D721Med (cell line): ENCODE results near the gene TMEM121B.

ENCODE experiments used
- DNase-seq: peaks from one replicate; pipeline ENCODE4 v3.0.0; 2011; ENCODE audit warnings: low spot score; ENCODE audit not compliant: insufficient read length
- FAIRE-seq: peaks from 2 replicates; lab custom pipeline; 2011; peaks lifted over from hg19 to GRCh38; lab: Jason Lieb, UNC
- CTCF ChIP-seq: IDR thresholded peaks from 2 replicates; pipeline ENCODE4 v1.5.1; 2012; ENCODE audit warnings: mild to moderate bottlenecking, control low read depth; ENCODE audit not compliant: insufficient read depth; ENCODE audit errors: missing control alignments

The TMEM121B gene

DNA sequence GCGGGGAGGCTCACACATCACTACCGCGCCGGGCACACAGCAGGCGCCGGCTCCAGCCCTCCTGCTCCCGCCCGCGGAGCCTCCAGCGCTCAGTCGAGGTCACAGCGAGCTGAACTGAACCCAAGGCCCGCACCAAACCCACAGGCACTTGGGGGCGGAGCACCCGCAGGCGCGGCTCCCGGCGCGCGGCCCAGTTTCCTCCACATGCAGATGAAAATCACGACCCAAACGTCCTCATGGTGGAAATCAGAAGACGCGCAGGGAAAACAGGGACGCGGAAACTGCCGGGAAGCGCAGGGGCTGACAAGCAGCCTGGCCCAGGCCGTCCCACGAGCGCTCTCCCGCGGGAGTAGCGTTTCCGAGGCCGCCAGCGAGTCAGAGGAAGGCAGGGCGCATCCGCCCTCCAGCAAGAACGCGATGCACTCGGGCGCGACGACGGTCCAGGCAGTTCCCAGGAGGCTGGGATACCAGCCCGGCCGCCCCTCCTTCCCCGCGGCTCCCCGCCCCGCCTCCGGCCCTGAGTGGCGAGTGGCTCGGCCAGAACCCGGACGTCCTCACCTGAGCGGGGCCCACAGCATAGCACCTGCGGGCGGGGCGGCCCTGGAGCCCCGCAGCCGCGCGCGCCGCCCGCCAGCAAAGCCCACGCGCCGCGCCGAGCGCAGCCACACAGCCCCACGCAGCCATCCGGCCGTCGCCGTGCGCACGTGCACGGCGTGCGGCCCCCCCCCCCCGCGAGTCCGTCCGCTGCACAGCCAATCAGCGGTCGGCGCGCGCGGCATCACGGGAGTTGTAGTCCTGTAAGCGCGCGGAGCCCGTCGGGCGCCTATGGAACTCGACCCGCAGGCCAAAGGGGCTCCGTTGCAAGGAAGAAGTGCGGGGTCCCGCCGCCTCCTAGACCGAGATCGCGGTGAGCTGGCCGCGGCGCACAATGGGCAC is 37.7 kb upstream of the TMEM121B start, which contains the start of gene HDHD5:
TSS of gene HDHD5 (minus strand) at position 710 of the 936 bp plus-strand sequence. CDS start at position 684, 26 bp downstream.
- peak; percentile 79 for DNase-seq
- FAIRE-seq: no peak

GRCh38 chr22:17158176-17158567 is 37.0 kb upstream of the TMEM121B start:
- TF ChIP-seq CTCF: no peak
- FAIRE-seq (no peak), DNase-seq (no peak)

More for the DNA sequence above, 37.7 kb upstream of the TMEM121B start, which contains the start of gene HDHD5:
- TF ChIP-seq CTCF: no peak

- no peak for TF ChIP-seq CTCF
- DNase-seq: no peak
- no peak for FAIRE-seq
Measured at GRCh38 chr22:17157714-17158113, 36.6 kb upstream of the TMEM121B start.

DNA sequence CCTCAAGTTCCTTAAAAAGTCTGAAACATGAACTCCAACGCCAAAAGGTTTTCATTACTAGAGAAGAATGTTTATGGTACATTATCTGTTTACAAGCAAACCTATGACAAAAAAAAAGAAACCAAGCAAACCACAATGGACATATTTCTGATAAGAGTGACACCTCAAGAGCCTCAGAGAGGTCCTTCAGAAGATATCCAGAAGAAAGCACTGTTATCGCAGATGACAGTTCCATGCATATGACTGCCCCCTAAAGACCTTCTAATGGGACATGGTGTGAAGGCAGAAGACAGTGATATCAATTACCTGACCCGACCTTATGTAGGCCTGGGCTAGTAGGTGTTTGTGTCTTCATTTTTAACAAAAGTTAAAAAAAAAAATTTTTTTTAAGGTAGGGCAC is 34.8 kb upstream of the TMEM121B start:
- FAIRE-seq (no peak), DNase-seq (no peak)
- no peak for TF ChIP-seq CTCF

- DNase-seq (no peak), FAIRE-seq (no peak)
- no peak for TF ChIP-seq CTCF
Measured at GRCh38 chr22:17152971-17153370, 31.8 kb upstream of the TMEM121B start.

GRCh38 chr22:17152340-17152739 is 31.2 kb upstream of the TMEM121B start:
- no peak for DNase-seq
- no peak for TF ChIP-seq CTCF
- no peak for FAIRE-seq
